Nephron progenitor cell (in vitro differentiated cells): ENCODE results near the gene GNA12.
"Not testable (repeated sequence)": the region's sequence is repeated elsewhere in the genome, so short reads cannot be mapped to it uniquely, and the experiment has no call there.

Source experiments
- DNase-seq: peaks from one replicate; pipeline ENCODE4 v3.0.0; 2021
- H3K27ac Mint-ChIP-seq: 2 replicates; pipeline ENCODE4 v1.8.0; 2021; ENCODE audit warnings: mild to moderate bottlenecking, moderate library complexity, mixed read lengths
- H3K27me3 Mint-ChIP-seq: 2 replicates; pipeline ENCODE4 v1.8.0; 2021; ENCODE audit warnings: mild to moderate bottlenecking, low read depth, mixed read lengths; ENCODE audit not compliant: poor library complexity
- H3K36me3 Mint-ChIP-seq: 2 replicates; pipeline ENCODE4 v1.8.0; 2021; ENCODE audit warnings: low read depth, mixed read lengths
- H3K4me1 Mint-ChIP-seq: 2 replicates; pipeline ENCODE4 v1.8.0; 2021; ENCODE audit warnings: mixed read lengths
- H3K4me3 Mint-ChIP-seq: 2 replicates; pipeline ENCODE4 v1.8.0; 2021; ENCODE audit warnings: mild to moderate bottlenecking, moderate library complexity, mixed read lengths
- H3K9me3 Mint-ChIP-seq: 2 replicates; pipeline ENCODE4 v1.8.0; 2021; ENCODE audit warnings: mild to moderate bottlenecking, moderate library complexity, mixed read lengths
- CTCF ChIP-seq: fragments of 200-600 bp; sonication (generic); IDR thresholded peaks from 2 replicates; pipeline ENCODE4 v1.5.0; 2021; ENCODE audit warnings: antibody characterized with exemption

The GNA12 gene

GRCh38 chr7:2725178-2726105 lies 118.7 kb downstream of the GNA12 start:
- Mint-ChIP-seq H3K27me3 (peaks cover 7% of the 10 kb centered on the region), H3K4me3 (no peak overlapping the region), H3K4me1 (peaks cover 36% of the 10 kb centered on the region), H3K36me3 (peaks cover 32% of the 10 kb centered on the region), H3K9me3 (no peaks in the 10 kb centered on the region), H3K27ac (peak overlapping the region; percentile 93)
- no peak for DNase-seq
- no peak for TF ChIP-seq CTCF

- peaks cover 35% of the 10 kb centered on the region for H3K4me1 Mint-ChIP-seq
- H3K4me3 Mint-ChIP-seq, result no peak overlapping the region
- DNase-seq, result no peak
- no peak overlapping the region for H3K27ac Mint-ChIP-seq
- peaks cover 31% of the 10 kb centered on the region for H3K36me3 Mint-ChIP-seq
- H3K27me3 Mint-ChIP-seq, result peaks cover 7% of the 10 kb centered on the region
- no peak for TF ChIP-seq CTCF
- H3K9me3 Mint-ChIP-seq, result no peaks in the 10 kb centered on the region
Measured at GRCh38 chr7:2724453-2725177, 119.5 kb downstream of the GNA12 start.

- peaks cover 30% of the 10 kb centered on the region for H3K36me3 Mint-ChIP-seq
- peaks cover 35% of the 10 kb centered on the region for H3K4me1 Mint-ChIP-seq
- not testable (repeated sequence) for H3K4me3 Mint-ChIP-seq, H3K9me3 Mint-ChIP-seq, H3K27me3 Mint-ChIP-seq, H3K27ac Mint-ChIP-seq, DNase-seq
Measured at GRCh38 chr7:2724036-2724435, 120.1 kb downstream of the GNA12 start.

GRCh38 chr7:2723138-2723850 lies 120.8 kb downstream of the GNA12 start:
- peaks cover 28% of the 10 kb centered on the region for H3K36me3 Mint-ChIP-seq
- no peak overlapping the region for H3K4me3 Mint-ChIP-seq
- H3K27ac Mint-ChIP-seq, result no peak overlapping the region
- H3K27me3 Mint-ChIP-seq, result peaks cover 10% of the 10 kb centered on the region
- H3K9me3 Mint-ChIP-seq, result no peaks in the 10 kb centered on the region
- peaks cover 35% of the 10 kb centered on the region for H3K4me1 Mint-ChIP-seq
- DNase-seq, result no peak
- no peak for TF ChIP-seq CTCF

- peaks cover 24% of the 10 kb centered on the region for H3K36me3 Mint-ChIP-seq
- H3K4me3 Mint-ChIP-seq, result no peak overlapping the region
- H3K4me1 Mint-ChIP-seq, result peaks cover 39% of the 10 kb centered on the region
- peaks cover 10% of the 10 kb centered on the region for H3K27me3 Mint-ChIP-seq
- no peak for DNase-seq
- TF ChIP-seq CTCF, result no peak
- H3K27ac Mint-ChIP-seq, result peak overlapping the region; percentile 22
- no peaks in the 10 kb centered on the region for H3K9me3 Mint-ChIP-seq
Measured at GRCh38 chr7:2722591-2722990, 121.5 kb downstream of the GNA12 start.

GRCh38 chr7:2721842-2722241 lies 122.3 kb downstream of the GNA12 start:
- peaks cover 24% of the 10 kb centered on the region for H3K36me3 Mint-ChIP-seq
- H3K27ac Mint-ChIP-seq, result no peak overlapping the region
- TF ChIP-seq CTCF, result no peak
- DNase-seq, result no peak
- peaks cover 10% of the 10 kb centered on the region for H3K27me3 Mint-ChIP-seq
- H3K9me3 Mint-ChIP-seq, result no peaks in the 10 kb centered on the region
- H3K4me3 Mint-ChIP-seq, result no peak overlapping the region
- peaks cover 46% of the 10 kb centered on the region for H3K4me1 Mint-ChIP-seq
